ENCODE data around the gene CACNA2D1.
A peak's percentile ranks its signal among the peaks of the same experiment; 100 is the strongest.

CACNA2D1 gene

GRCh38 chr7:82209179-82209747 lies 234.3 kb downstream of the CACNA2D1 start:
- Histone ChIP-seq H3K27me3 (ENCODE audit: control insufficient read depth, insufficient read depth, low read length) (no peaks in the 10 kb centered on the region), H3K9me3 (ENCODE audit: control insufficient read depth, insufficient read depth, low read length) (no peaks in the 10 kb centered on the region), H3K4me3 (ENCODE audit: low read depth, low read length) (no peak overlapping the region), H3K27ac (ENCODE audit: low read depth, low read length) (no peak overlapping the region), H3K9ac (ENCODE audit: low read depth, low read length) (no peak overlapping the region), H3K36me3 (ENCODE audit: control insufficient read depth, insufficient read depth, low read length) (no peaks in the 10 kb centered on the region), H3K4me1 (ENCODE audit: control insufficient read depth, insufficient read depth, low read length) (no peaks in the 10 kb centered on the region)

GRCh38 chr7:82204694-82205093 lies 238.9 kb downstream of the CACNA2D1 start:
- H3K9ac ChIP-seq (ENCODE audit: low read depth, low read length): no peak overlapping the region
- no peak overlapping the region for H3K4me3 ChIP-seq (ENCODE audit: low read depth, low read length)
- no peaks in the 10 kb centered on the region for H3K36me3 ChIP-seq (ENCODE audit: control insufficient read depth, insufficient read depth, low read length)
- no peaks in the 10 kb centered on the region for H3K27me3 ChIP-seq (ENCODE audit: control insufficient read depth, insufficient read depth, low read length)
- no peak overlapping the region for H3K27ac ChIP-seq (ENCODE audit: low read depth, low read length)
- H3K9me3 ChIP-seq (ENCODE audit: control insufficient read depth, insufficient read depth, low read length): no peaks in the 10 kb centered on the region
- H3K4me1 ChIP-seq (ENCODE audit: control insufficient read depth, insufficient read depth, low read length): no peaks in the 10 kb centered on the region

- 0 out of 2 replicates have a peak, but pooled peaks cover 3% of the 10 kb centered on the region for H3K4me1 ChIP-seq (ENCODE audit: control insufficient read depth, insufficient read depth, low read length)
- no peaks in the 10 kb centered on the region for H3K36me3 ChIP-seq (ENCODE audit: control insufficient read depth, insufficient read depth, low read length)
- H3K9me3 ChIP-seq (ENCODE audit: control insufficient read depth, insufficient read depth, low read length): no peaks in the 10 kb centered on the region
- no peak overlapping the region for H3K4me3 ChIP-seq (ENCODE audit: low read depth, low read length)
- H3K27me3 ChIP-seq (ENCODE audit: control insufficient read depth, insufficient read depth, low read length): no peaks in the 10 kb centered on the region
- H3K9ac ChIP-seq (ENCODE audit: low read depth, low read length): no peak overlapping the region
- no peak overlapping the region for H3K27ac ChIP-seq (ENCODE audit: low read depth, low read length)
Observed at GRCh38 chr7:82202965-82203364, 240.6 kb downstream of the CACNA2D1 start.

GRCh38 chr7:82202107-82202506 lies 241.5 kb downstream of the CACNA2D1 start:
- H3K27ac ChIP-seq (ENCODE audit: low read depth, low read length): no peak overlapping the region
- H3K9me3 ChIP-seq (ENCODE audit: control insufficient read depth, insufficient read depth, low read length): no peaks in the 10 kb centered on the region
- H3K27me3 ChIP-seq (ENCODE audit: control insufficient read depth, insufficient read depth, low read length): no peaks in the 10 kb centered on the region
- no peak overlapping the region for H3K9ac ChIP-seq (ENCODE audit: low read depth, low read length)
- H3K4me1 ChIP-seq (ENCODE audit: control insufficient read depth, insufficient read depth, low read length): 0 out of 2 replicates have a peak, but pooled peaks cover 3% of the 10 kb centered on the region
- H3K36me3 ChIP-seq (ENCODE audit: control insufficient read depth, insufficient read depth, low read length): no peaks in the 10 kb centered on the region
- no peak overlapping the region for H3K4me3 ChIP-seq (ENCODE audit: low read depth, low read length)

- Histone ChIP-seq H3K27me3 (ENCODE audit: control insufficient read depth, insufficient read depth, low read length) (no peaks in the 10 kb centered on the region), H3K4me1 (ENCODE audit: control insufficient read depth, insufficient read depth, low read length) (0 out of 2 replicates have a peak, but pooled peaks cover 3% of the 10 kb centered on the region), H3K36me3 (ENCODE audit: control insufficient read depth, insufficient read depth, low read length) (no peaks in the 10 kb centered on the region), H3K9me3 (ENCODE audit: control insufficient read depth, insufficient read depth, low read length) (no peaks in the 10 kb centered on the region), H3K4me3 (ENCODE audit: low read depth, low read length) (no peak overlapping the region), H3K9ac (ENCODE audit: low read depth, low read length) (no peak overlapping the region), H3K27ac (ENCODE audit: low read depth, low read length) (no peak overlapping the region)
Observed at GRCh38 chr7:82200601-82201000, 243.0 kb downstream of the CACNA2D1 start.

- Histone ChIP-seq H3K9ac (ENCODE audit: low read depth, low read length) (no peak overlapping the region), H3K9me3 (ENCODE audit: control insufficient read depth, insufficient read depth, low read length) (no peaks in the 10 kb centered on the region), H3K4me1 (ENCODE audit: control insufficient read depth, insufficient read depth, low read length) (0 out of 2 replicates have a peak, but pooled peaks cover 3% of the 10 kb centered on the region), H3K27me3 (ENCODE audit: control insufficient read depth, insufficient read depth, low read length) (no peaks in the 10 kb centered on the region), H3K36me3 (ENCODE audit: control insufficient read depth, insufficient read depth, low read length) (no peaks in the 10 kb centered on the region), H3K27ac (ENCODE audit: low read depth, low read length) (no peak overlapping the region), H3K4me3 (ENCODE audit: low read depth, low read length) (no peak overlapping the region)
Observed at GRCh38 chr7:82194016-82194643, 249.4 kb downstream of the CACNA2D1 start.

- H3K36me3 ChIP-seq (ENCODE audit: control insufficient read depth, insufficient read depth, low read length): no peaks in the 10 kb centered on the region
- no peak overlapping the region for H3K9ac ChIP-seq (ENCODE audit: low read depth, low read length)
- H3K4me1 ChIP-seq (ENCODE audit: control insufficient read depth, insufficient read depth, low read length): peaks cover 6% of the 10 kb centered on the region; the same call in 1 of the 2 replicates
- no peaks in the 10 kb centered on the region for H3K9me3 ChIP-seq (ENCODE audit: control insufficient read depth, insufficient read depth, low read length)
- no peaks in the 10 kb centered on the region for H3K27me3 ChIP-seq (ENCODE audit: control insufficient read depth, insufficient read depth, low read length)
- H3K4me3 ChIP-seq (ENCODE audit: low read depth, low read length): no peak overlapping the region
- no peak overlapping the region for H3K27ac ChIP-seq (ENCODE audit: low read depth, low read length)
Observed at GRCh38 chr7:82188636-82189035, 254.9 kb downstream of the CACNA2D1 start.

- Histone ChIP-seq H3K9ac (ENCODE audit: low read depth, low read length) (no peak overlapping the region), H3K4me3 (ENCODE audit: low read depth, low read length) (no peak overlapping the region), H3K36me3 (ENCODE audit: control insufficient read depth, insufficient read depth, low read length) (no peaks in the 10 kb centered on the region), H3K4me1 (ENCODE audit: control insufficient read depth, insufficient read depth, low read length) (peaks cover 21% of the 10 kb centered on the region), H3K9me3 (ENCODE audit: control insufficient read depth, insufficient read depth, low read length) (no peaks in the 10 kb centered on the region), H3K27me3 (ENCODE audit: control insufficient read depth, insufficient read depth, low read length) (no peaks in the 10 kb centered on the region), H3K27ac (ENCODE audit: low read depth, low read length) (no peak overlapping the region)
Observed at GRCh38 chr7:82185443-82185842, 258.1 kb downstream of the CACNA2D1 start.

GRCh38 chr7:82183634-82184033 lies 259.9 kb downstream of the CACNA2D1 start:
- Histone ChIP-seq H3K9me3 (ENCODE audit: control insufficient read depth, insufficient read depth, low read length) (no peaks in the 10 kb centered on the region), H3K9ac (ENCODE audit: low read depth, low read length) (no peak overlapping the region), H3K27me3 (ENCODE audit: control insufficient read depth, insufficient read depth, low read length) (no peaks in the 10 kb centered on the region), H3K4me1 (ENCODE audit: control insufficient read depth, insufficient read depth, low read length) (peaks cover 39% of the 10 kb centered on the region), H3K27ac (ENCODE audit: low read depth, low read length) (no peak overlapping the region), H3K36me3 (ENCODE audit: control insufficient read depth, insufficient read depth, low read length) (no peaks in the 10 kb centered on the region), H3K4me3 (ENCODE audit: low read depth, low read length) (no peak overlapping the region)

GRCh38 chr7:82179311-82179710 lies 264.3 kb downstream of the CACNA2D1 start:
- Histone ChIP-seq H3K4me3 (ENCODE audit: low read depth, low read length) (no peak overlapping the region), H3K9ac (ENCODE audit: low read depth, low read length) (no peak overlapping the region), H3K27me3 (ENCODE audit: control insufficient read depth, insufficient read depth, low read length) (no peaks in the 10 kb centered on the region), H3K9me3 (ENCODE audit: control insufficient read depth, insufficient read depth, low read length) (no peaks in the 10 kb centered on the region), H3K27ac (ENCODE audit: low read depth, low read length) (peak overlapping the region; percentile 86), H3K4me1 (ENCODE audit: control insufficient read depth, insufficient read depth, low read length) (peaks cover 60% of the 10 kb centered on the region), H3K36me3 (ENCODE audit: control insufficient read depth, insufficient read depth, low read length) (no peaks in the 10 kb centered on the region)

- peaks cover 48% of the 10 kb centered on the region for H3K4me1 ChIP-seq (ENCODE audit: control insufficient read depth, insufficient read depth, low read length)
- peak overlapping the region; percentile 38 for H3K27ac ChIP-seq (ENCODE audit: low read depth, low read length)
- no peaks in the 10 kb centered on the region for H3K36me3 ChIP-seq (ENCODE audit: control insufficient read depth, insufficient read depth, low read length)
- no peaks in the 10 kb centered on the region for H3K9me3 ChIP-seq (ENCODE audit: control insufficient read depth, insufficient read depth, low read length)
- H3K27me3 ChIP-seq (ENCODE audit: control insufficient read depth, insufficient read depth, low read length): no peaks in the 10 kb centered on the region
- no peak overlapping the region for H3K9ac ChIP-seq (ENCODE audit: low read depth, low read length)
- peak overlapping the region; percentile 34 for H3K4me3 ChIP-seq (ENCODE audit: low read depth, low read length)
Observed at GRCh38 chr7:82175319-82175718, 268.3 kb downstream of the CACNA2D1 start.

Measured in HUES48 (cell line).